Thoracic aorta (tissue), 2 donors: Measurements from ENCODE around the gene SPI1. TPM values are rescaled to one million over a fixed set of nuclear protein-coding genes. Genes with fewer than 3 reads are reported as not detected.
A peak's percentile ranks its signal among the peaks of the same experiment; 100 is the strongest.

Source experiments
- ATAC-seq: fragments of 150-250 bp; one replicate; pipeline ENCODE4 v1.8.0; 2017; ENCODE audit warnings: low read depth; ENCODE audit not compliant: insufficient number of reproducible peaks, low FRiP score
- DNase-seq: peaks from one replicate; pipeline ENCODE4 v3.0.0-alpha.2; 2020; ENCODE audit warnings: low spot score
- H3K27ac ChIP-seq, 2 donors: fragments of 200-600 bp; sonication (generic); 1 replicate in 1 of 2; 2 replicates in 1 of 2; pipeline ENCODE4 v1.5.1; 2016; ENCODE audit warnings: mild to moderate bottlenecking in 2 of 2, moderate library complexity in 2 of 2
- H3K27me3 ChIP-seq: fragments of 200-600 bp; sonication (generic); replicated peaks from 2 replicates; pipeline ENCODE4 v1.6.0; 2016; ENCODE audit warnings: mild to moderate bottlenecking; ENCODE audit not compliant: insufficient read depth
- H3K36me3 ChIP-seq: fragments of 200-600 bp; sonication (generic); one replicate; pipeline ENCODE4 v1.5.1; 2016
- H3K4me1 ChIP-seq, 2 donors: fragments of 200-600 bp; sonication (generic); 1 replicate in 1 of 2; 2 replicates in 1 of 2; pipeline versions ENCODE4 v1.5.1 to v1.6.0; 2016; ENCODE audit warnings: low read depth in 2 of 2, mild to moderate bottlenecking in 1 of 2; ENCODE audit not compliant: control insufficient read depth in 1 of 2
- H3K4me3 ChIP-seq: fragments of 200-600 bp; sonication (generic); 2 replicates; pipeline ENCODE4 v1.5.1; 2016; ENCODE audit warnings: mild to moderate bottlenecking
- H3K9me3 ChIP-seq: fragments of 200-600 bp; sonication (generic); 2 replicates; pipeline ENCODE4 v1.5.1; 2016
- CTCF ChIP-seq: fragments of 200-600 bp; sonication (generic); IDR thresholded peaks from one replicate; pipeline ENCODE4 v1.5.1; 2019; ENCODE audit warnings: antibody characterized with exemption
- total RNA-seq, 2 donors: library from RNA; depleted of rRNA; stranded (reverse); fragments of >200 nt; gene quantifications; one replicate each; pipeline versions ENCODE4 v1.1.0 to v1.2.3, GENCODE V29; 2016

SPI1 gene
- total RNA-seq, 2 donors from 2014 or later: 35.0 to 44.4 TPM

- Histone ChIP-seq H3K4me3 (peak overlapping the region; percentile 80), H3K36me3 (peaks cover 16% of the 10 kb centered on the region), H3K27ac (peak overlapping the region; percentile 91 to 96), H3K4me1 (peaks cover 25 to 44% of the 10 kb centered on the region in 2 donors), H3K9me3 (no peaks in the 10 kb centered on the region), H3K27me3 (no peaks in the 10 kb centered on the region)
- TF ChIP-seq CTCF: no peak
- ATAC-seq: peak; percentile 4
- DNase-seq: no peak
Observed at GRCh38 chr11:47408598-47409439, 30.5 kb upstream of the SPI1 start.

- peaks cover 8% of the 10 kb centered on the region for H3K36me3 ChIP-seq
- TF ChIP-seq CTCF: peak; percentile 87
- peak; percentile 85 for ATAC-seq
Observed at GRCh38 chr11:47407746-47408590, 29.6 kb upstream of the SPI1 start, which contains the start of gene SLC39A13. TSS of gene SLC39A13 (plus strand) at chr11:47408590. CDS start at chr11:47410095, 1,505 bp downstream.

GRCh38 chr11:47406896-47407745, 28.8 kb upstream of the SPI1 start:
- peaks cover 8% of the 10 kb centered on the region for H3K36me3 ChIP-seq
- H3K27me3 ChIP-seq: no peaks in the 10 kb centered on the region
- H3K4me1 ChIP-seq: peaks cover 25 to 38% of the 10 kb centered on the region in 2 donors
- H3K4me3 ChIP-seq: peak overlapping the region; percentile 80
- peak; percentile 5 for TF ChIP-seq CTCF
- no peaks in the 10 kb centered on the region for H3K9me3 ChIP-seq
- ATAC-seq (no peak), DNase-seq (no peak)
- H3K27ac ChIP-seq: peak overlapping the region; percentile 91 to 95

More at GRCh38 chr11:47407746-47408590, 29.6 kb upstream of the SPI1 start, which contains the start of gene SLC39A13:
- H3K4me1 ChIP-seq: peaks cover 25 to 38% of the 10 kb centered on the region in 2 donors
- H3K4me3 ChIP-seq: peak within 1 kb of the TSS; percentile 80
- H3K27ac ChIP-seq: peak within 1 kb of the TSS; percentile 91 to 96
- no peaks in the 10 kb centered on the region for H3K27me3 ChIP-seq
- peak; percentile 89 for DNase-seq
- H3K9me3 ChIP-seq: no peaks in the 10 kb centered on the region

GRCh38 chr11:47403571-47403970, 25.2 kb upstream of the SPI1 start:
- no peak for TF ChIP-seq CTCF

More at GRCh38 chr11:47403571-47403970, 25.2 kb upstream of the SPI1 start:
- Histone ChIP-seq H3K36me3 (no peaks in the 10 kb centered on the region), H3K27ac (no peak overlapping the region), H3K4me1 (peaks cover 23 to 28% of the 10 kb centered on the region in 2 donors), H3K9me3 (no peaks in the 10 kb centered on the region), H3K4me3 (no peak overlapping the region), H3K27me3 (no peaks in the 10 kb centered on the region)
- ATAC-seq (no peak), DNase-seq (no peak)
